GM12891 (cell line): Measurements from ENCODE around the gene RELCH.

ENCODE experiments used
- POLR2A ChIP-seq: IDR thresholded peaks from 2 replicates; pipeline ENCODE4 v1.6.1; 2011; ENCODE audit warnings: low read depth, low read length, control low read depth
- POLR2AphosphoS5 ChIP-seq: IDR thresholded peaks from 2 replicates; pipeline ENCODE4 v1.6.1; 2011; ENCODE audit warnings: low read depth, low read length, control low read depth
- POU2F2 ChIP-seq: IDR thresholded peaks from 2 replicates; pipeline ENCODE4 v1.6.1; 2011; ENCODE audit warnings: low read depth, mild to moderate bottlenecking, control low read depth, low read length, moderate library complexity

- TF ChIP-seq POLR2AphosphoS5 (no peak), POLR2A (no peak), POU2F2 (no peak)
Measured at GRCh38 chr18:62205824-62206223, 18.8 kb downstream of the RELCH start.
